HG03103 (cell line): Measurements from ENCODE around the gene ZNF236.
A peak's percentile ranks its signal among the peaks of the same experiment; 100 is the strongest.
"Not testable (repeated sequence)": the region's sequence is repeated elsewhere in the genome, so short reads cannot be mapped to it uniquely, and the experiment has no call there.

ENCODE experiments used
- ATAC-seq: cut with Tn5 transposase; IDR thresholded peaks from one replicate; pipeline ENCODE4 v1.9.1; 2021; ENCODE audit warnings: low read depth; ENCODE audit not compliant: unreplicated experiment

Gene ZNF236

DNA sequence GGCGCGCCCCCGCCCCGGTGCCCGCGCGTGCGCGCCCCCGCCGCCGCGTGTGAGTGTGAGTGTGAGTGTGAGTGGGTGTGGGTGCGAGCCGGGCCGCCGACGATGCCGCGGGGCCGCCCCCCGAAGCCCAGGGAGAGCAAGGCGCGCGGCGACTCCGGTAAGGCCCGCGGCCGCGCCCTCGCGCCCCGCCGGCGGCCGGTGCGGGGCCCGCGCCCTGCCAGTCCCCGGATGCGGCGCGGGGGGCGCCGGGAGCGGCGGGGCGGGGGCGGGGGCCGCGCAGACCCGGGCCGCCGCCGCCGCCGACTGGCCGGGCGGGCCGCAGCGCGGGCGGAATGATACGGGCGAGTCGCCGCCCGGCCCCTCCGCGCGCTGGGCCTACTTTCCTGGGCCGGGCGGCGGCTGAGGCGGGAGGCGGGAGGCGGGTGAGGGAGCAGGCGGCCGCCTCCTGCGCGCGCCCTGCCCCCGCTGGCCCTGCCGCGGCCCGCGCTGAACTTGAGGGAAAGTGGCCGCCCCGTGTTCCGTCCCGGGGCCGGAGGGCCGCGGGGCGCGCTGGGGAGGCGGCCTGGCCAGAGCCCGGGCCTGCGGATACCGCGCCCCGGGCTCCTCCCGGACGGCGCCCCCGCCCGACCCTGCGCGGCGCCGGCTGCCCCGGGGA lies at the start of gene ZNF236:
ZNF236 (plus strand) TSS at position 52 of the 655 bp plus-strand sequence; CDS start at position 103, 51 bp downstream.
- ATAC-seq = peak; percentile 36

DNA sequence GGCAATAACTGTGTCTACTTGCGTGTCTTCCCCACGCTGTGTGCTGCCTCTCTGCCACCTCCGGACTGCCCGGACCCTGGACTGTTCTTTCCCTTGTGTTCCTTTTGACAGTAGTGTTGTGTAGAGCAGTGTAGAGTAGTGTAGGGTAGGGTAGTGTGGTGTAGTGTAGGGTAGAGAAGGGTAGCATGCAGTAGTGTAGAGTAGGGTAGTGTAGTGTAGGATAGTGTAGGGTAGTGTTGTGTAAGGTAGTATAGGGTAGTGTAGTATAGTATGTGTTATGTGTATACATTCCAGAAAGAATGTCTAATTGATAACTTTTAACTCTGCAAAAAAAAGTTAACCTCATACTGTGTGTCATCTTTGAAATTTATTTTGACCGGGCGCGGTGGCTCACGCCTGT lies 49.7 kb upstream of the ZNF236 start:
- no peak for ATAC-seq

DNA sequence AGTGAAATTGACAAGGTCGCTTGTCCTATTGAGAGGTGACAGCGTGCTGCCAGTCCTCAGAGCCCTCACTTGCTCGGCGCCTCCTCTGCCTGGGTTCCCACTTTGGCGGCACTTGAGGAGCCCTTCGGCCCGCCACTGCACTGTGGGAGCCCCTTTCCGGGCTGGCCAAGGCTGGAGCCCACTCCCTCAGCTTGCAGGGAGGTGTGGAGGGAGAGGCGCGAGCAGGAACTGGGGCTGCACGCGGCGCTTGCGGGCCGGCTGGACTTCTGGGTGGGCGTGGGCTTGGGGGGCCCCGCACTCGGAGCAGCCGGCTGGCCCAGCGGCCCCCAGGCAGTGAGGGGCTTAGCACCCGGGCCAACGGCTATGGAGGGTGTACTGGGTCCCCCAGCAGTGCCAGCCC lies 45.3 kb upstream of the ZNF236 start:
- not testable (repeated sequence) for ATAC-seq

DNA sequence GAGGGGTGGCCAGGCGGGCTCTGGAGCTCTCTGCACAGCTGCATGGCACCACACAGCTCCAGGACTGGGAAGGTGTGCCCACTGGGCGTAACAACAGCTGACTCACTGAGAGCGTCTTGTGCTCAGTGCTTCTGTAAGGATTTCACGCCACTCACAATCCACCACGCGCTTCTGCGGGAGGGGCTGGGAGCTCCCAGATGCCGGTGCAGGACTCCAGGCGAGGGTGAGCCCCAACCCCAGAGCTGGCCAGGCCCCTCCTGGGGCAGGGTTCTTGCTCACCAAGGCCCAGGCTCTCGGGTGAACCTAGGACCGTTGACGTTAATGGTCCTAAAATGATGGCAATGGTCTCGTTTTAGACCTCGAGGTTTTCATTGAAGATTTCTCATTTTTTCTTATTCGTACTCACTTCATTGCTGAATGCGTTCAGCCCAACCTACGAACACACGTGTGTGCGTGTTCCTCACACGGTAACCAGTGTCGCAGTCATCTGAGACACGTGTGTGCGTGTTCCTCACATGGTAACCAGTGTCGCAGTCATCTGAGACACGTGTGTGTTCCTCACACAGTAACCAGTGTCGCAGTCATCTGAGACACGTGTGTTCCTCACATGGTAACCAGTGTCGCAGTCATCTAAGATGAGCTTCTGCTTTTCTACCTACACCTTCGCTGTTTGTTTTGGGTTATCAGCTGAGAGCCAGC lies 38.4 kb upstream of the ZNF236 start:
- no peak for ATAC-seq

DNA sequence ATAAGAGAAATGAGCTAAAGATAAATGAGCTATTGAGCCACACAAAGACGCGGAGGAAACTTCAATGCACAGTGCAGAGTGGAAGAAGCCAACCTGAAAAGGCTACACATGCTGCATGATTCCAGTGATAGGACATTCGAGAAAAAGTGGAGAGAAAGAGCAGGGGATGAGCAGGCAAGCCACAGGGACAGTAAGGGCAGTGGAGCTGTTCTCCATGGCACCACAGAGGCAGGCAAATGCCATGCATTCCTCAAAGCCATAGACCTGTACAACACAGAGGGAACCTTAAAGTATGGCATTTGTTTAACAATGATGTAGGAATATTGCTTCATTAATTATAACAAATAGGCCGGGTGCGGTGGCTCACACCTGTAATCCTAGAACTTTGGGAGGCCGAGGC lies 36.5 kb upstream of the ZNF236 start:
- no peak for ATAC-seq

DNA sequence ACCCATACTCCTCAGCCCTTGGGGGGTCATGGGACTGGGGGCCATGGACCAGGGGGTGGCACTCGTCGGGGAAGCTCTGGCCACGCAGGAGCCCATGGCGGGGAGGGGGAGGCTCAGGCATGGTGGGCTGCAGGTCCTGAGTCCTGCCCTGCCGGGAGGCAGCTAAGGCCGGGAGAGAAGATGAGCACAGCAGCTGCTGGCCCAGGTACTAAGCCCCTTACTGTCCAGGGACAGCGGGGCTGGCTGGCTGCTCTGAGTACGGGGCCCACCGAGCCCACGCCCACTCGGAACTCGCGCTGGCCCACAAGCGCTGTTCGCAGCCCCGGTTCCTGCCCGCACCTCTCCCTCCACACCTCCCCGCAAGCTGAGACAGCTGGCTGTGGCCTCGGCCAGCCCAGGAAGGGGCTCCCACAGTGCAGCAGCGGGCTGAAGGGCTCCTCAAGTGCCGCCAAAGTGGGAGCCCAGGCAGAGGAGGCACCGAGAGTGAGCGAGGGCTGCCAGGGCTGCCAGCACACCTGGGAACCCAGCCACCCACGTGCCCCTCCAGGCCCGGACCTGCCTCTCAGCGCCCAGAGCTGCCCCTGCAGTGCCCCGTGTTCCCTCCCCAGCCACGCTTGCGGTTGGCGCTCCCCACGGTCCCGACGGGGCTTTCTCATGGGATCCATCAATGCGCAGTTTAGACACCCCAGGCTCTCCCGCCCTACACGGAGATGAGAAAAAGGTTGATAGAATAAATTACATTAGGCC lies 33.6 kb upstream of the ZNF236 start:
- ATAC-seq = no peak

DNA sequence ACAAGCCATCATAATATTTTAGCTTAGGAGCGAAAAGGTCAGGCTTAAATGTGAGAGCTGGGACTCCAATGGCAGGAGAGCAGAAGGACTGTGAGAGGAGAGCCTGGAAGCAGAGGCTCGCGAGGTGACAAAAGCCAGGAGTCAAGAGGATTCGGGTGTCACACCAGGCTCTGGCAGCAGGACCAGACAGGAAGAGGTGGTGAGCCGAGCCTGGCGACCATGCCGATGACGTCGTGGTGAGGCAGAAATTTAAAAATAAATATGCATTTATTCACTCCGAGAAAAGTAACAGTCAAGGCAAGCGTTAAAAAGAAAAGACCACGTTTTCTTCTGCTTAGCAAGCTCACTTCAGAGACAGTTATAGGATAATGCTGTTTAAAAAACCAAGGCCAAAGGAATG lies 31.3 kb upstream of the ZNF236 start:
- ATAC-seq = no peak

DNA sequence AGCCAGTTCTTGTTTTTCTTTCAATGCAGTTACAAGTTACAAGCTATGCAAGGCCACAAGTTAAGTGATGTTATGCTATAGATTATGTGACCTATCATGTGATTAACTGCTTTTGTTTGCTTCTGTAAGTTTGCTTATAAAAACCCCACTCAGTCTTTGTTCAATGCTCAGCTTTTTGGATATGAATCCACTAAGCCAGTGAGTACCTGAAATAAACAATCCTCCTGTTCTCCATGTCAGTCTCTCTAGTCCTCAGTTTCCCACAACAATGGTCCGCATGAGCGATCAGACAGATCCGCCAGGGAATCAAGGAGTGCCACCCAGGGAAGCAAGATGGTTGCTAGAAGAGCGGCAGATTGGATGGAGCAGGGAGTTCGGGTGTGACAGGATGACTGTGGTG lies 30.7 kb upstream of the ZNF236 start:
- no peak for ATAC-seq

DNA sequence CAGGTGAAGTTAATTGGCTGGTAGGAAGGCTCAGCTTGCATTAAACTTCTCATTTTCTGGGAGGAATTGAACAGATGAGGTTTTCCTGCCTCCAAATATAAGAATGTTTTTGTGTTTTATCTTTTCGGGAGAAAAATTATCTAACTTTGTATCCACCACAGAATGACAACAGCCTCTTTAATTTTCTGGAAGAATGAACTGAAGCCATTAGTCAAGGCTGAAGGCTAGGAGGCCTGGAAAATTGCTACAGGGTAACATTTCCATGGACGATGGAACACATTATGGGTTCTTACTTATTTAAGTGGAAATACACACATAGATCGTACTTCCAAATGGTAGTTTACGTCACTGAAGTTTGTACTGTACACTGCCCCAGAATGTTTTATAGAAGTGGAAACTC lies 28.0 kb upstream of the ZNF236 start:
- ATAC-seq = no peak

DNA sequence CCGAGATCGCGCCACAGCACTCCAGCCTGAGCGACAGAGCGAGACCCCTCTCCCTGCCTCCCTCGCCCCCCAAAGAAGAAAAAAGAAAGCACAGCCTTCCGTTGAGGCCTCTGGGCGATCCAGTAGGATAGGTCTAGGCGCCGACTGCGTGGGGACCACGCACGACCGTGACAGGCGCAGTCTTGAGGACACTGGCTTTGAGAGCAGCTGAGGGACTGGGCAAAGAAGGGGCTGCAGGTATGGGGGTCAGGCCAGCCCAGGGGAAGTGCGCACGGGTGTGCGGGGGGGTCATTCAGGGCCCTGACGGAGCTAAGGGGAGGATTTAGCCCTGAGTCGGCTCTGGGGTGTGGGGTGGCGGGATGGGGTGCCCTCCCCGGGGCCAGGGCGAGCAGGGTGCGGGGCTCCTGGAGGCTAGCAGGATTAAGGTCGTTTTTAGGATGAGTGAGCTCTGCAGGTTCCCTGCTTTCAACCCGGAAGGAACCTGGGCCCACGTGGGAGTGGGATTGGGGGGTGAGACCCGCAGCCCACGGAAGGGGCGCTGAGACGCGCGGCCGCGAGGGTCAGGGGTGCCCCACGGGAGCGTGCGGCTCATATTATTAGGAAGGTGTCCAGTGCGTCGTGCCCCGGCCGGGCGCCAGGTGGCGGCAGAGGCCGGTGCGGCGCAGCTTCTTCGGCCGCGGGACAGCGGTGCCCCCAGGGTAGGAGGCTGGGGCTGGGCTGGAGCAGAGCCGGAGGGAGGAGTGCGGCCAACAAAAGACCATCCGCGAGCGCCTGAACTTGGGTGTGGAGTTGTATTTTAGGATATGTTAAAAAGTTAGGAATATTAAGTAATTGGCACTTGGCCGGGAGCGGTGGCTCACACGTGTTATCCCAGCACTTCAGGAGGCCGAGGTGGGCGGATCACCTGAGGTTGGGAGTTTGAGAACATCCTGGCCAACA lies 20.5 kb upstream of the ZNF236 start:
- ATAC-seq = peak; percentile 96

DNA sequence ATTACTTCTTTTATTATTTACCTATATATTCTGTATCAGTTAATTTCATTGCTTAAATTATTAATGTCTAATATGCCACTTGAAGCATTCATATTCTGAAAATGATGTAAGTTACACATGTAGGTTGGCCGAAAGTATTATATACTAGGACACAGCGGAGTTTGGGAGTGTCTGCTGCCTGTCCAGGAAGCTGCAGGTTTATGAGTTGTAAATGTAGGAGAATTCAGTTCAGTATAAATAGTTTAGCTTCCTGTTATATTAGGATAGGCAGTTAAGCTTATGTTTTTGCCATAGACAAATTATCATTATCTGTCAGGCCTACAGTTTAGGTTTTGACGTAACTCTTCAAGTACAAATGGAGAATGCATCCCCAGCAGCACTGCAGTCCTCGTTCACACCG lies 18.9 kb upstream of the ZNF236 start:
- no peak for ATAC-seq

DNA sequence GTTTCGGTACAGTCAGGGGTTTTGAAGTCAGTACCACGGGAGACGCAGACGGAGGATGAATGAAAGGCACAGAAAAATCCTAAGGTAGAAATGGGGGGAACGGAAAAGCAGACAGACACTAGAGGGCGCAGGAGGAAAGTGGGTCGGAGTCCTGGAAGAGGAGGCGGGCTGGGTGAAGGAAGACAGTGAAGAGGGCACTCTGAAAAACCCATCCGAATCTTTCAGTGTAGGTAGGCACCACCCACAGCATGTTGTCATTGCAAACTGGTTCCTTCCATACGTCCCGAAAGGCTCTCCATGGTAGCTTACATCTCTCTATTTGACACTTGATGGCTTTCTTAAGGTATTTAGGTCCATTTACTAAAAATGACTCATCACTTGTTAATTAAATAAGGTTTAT lies 18.5 kb upstream of the ZNF236 start:
- ATAC-seq = peak; percentile 41

DNA sequence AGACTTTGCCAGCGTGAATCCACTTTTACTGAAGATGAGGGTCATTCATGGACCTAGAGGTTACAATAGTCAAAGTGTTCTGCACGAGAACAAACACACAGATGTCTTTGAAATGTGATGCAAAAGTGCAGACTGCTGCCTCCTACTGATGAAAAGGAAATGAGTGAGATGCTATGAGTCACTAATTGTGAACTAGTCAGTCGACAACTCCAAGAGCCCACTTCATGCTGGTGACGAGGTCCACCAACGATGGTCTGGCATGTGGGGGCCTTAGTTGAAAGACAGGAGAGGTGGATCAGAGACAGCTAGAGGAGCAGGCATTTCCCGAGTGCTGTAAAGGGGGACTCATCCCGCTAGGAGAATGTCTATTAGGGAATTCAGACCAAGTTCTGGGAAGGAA lies 17.1 kb upstream of the ZNF236 start:
- no peak for ATAC-seq

DNA sequence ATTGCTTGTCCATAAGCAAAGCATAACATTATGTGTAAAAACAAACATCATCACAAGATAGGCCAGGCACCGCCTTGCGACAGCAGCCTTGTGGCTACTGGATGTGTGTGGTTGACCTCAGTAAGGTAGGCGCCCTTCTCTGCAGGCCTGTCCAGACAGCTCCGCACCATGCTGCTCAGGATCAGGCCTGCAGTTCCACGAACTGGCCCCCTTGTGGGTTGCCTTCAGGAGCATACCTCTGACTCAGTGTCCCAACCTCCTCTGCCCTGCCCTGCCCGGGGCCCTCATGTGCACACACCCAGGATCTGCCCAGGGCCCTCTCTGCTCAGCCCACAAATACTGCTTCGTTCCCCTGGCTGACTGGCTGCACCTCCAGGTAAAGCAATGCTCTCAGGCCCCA lies 16.1 kb upstream of the ZNF236 start:
- no peak for ATAC-seq

DNA sequence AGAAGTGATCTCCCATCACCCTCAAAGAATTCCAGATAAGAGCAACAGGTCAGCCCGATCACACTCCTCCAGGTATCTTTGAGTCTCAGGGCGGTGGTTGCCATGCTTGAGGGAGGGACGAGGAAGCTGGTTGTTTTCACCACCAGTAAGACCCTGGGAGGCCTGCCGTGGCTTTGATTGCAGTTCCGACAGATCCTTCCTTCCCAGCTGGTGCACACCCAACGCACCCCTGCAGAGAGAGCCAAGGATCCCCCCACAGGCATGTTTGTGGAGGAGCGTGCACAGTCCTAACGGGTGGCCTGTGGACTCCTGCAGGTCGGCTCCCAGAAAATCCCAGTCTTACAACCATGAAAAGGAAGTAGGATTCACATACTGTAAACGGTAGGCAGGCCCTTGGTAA lies 13.8 kb upstream of the ZNF236 start:
- no peak for ATAC-seq

DNA sequence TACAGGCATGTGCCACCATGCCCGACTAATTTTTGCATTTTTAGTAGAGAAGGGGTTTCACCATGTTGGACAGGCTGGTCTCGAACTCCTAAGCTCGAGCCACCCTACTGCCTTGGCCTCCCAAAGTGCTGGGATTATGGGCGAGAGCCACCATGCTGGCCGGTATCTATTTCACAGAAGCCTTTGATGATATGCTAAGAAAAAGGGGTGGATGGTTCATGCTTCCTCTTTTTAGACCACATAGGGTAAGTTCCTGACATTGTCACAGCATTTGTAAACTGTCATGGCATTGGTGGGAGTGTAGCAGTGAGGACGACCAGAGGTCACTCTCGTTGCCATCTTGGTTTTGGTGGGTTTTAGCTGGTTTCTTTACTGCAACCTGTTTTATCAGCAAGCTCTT lies 10.8 kb upstream of the ZNF236 start:
- not testable (repeated sequence) for ATAC-seq

DNA sequence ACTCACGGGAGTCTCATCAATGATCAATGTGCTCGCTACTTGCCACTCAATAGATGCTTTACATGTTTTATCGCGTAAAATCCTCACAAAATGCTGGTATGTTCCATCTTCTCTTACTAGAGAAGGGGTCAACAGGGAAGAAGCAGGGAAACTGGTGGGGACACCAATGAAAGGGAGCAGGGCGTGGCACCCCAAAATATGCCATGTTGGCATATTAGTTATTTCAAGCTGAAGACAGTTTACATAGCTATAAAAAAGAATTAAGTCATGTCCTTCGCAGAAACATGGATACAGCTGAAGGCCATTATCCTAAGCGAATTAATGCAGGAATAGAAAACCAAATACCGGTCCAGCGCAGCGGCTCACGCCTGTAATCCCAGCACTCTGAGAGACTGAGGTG lies 8.1 kb upstream of the ZNF236 start:
- no peak for ATAC-seq

DNA sequence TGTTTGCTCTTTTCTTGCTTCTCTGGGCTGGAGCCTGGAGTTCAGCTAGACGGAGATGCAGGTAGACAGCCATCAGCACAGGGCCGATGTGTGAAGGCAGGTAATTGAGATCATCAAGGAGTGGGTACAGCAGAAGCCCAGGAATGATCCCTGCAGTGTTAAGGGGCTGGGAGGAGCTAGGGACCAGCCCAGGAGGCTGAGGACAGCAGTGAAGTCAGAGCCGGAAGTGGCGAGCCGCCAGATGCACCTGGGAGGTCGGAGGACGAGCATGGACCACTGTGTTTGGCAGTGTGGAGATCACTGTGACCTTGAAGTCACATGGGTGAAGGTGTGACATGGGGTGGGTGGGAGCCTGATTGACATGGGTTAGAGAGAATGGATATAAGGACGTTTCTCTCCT lies 6.2 kb upstream of the ZNF236 start:
- no peak for ATAC-seq

DNA sequence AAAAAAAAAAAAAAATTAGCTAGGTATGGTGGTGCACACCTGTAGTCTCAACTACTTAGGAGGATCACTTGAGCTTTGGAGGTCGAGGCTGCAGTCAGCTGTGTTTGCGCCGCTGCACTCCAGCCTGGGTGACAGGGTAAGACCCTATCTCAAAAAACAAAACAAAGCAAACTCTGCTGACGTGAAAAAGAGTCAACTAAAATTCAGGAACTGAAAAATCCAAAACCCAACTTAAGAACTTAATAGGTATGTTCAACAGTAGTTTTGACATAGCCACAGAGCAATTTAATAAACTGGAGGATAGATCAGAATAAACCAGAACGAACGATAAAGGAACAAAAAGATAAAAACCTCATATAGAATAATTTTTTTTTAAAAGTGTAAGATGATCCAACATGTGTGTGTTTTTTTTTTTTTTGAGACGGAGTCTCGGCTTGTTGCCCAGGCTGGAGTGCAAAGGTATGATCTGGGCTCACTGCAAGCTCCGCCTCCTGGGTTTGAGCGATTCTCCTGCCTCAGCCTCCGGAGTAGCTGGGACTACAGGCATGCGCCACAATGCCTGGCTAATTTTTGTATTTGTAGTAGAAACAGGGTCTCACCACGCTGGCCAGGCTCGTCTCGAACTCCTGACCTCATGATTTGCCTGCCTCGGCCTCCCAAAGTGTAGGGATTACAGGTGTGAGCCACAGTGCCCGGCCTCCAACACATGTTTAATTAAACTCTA lies 4.3 kb upstream of the ZNF236 start:
- no peak for ATAC-seq
